Adrenal gland (tissue), 5 donors: ENCODE measurements around the gene KCNH3.

ENCODE experiments used
- CTCF ChIP-seq, 6 experiments: fragments of 450-650 bp in 4 of 6; fragments of 200-600 bp in 2 of 6; sonication (generic) in 1 of 6; IDR thresholded peaks; 1 replicate in 5 of 6; 2 replicates in 1 of 6; pipeline versions ENCODE4 v1.5.1 to v1.8.0; 2016 to 2021; ENCODE audit warnings: antibody characterized with exemption in 6 of 6, mild to moderate bottlenecking in 2 of 6, moderate library complexity in 1 of 6
- POLR2A ChIP-seq, 2 donors: fragments of 450-650 bp; IDR thresholded peaks; one replicate each; pipeline ENCODE4 v1.6.1; 2017; ENCODE audit warnings: antibody characterized with exemption in 2 of 2, mild to moderate bottlenecking in 2 of 2, moderate library complexity in 1 of 2
- donor health status: DM: no; HTN: no; CAD: no.

GRCh38 chr12:49534731-49535278 lies 4.0 kb upstream of the KCNH3 start:
- TF ChIP-seq POLR2A (IDR thresholded peaks at IDR 0.05), result no peak
- TF ChIP-seq CTCF (IDR thresholded peaks at IDR 0.05), result no peak
